Keratinocyte (primary cell): ENCODE data around the gene TTC31. TPM values are rescaled to one million over a fixed set of nuclear protein-coding genes. Genes with fewer than 3 reads are reported as not detected.

Source experiments
- DNase-seq: peaks from one replicate; pipeline ENCODE4 v3.0.0-alpha.2; 2011; ENCODE audit warnings: low read depth, missing footprints, low spot score
- FAIRE-seq: peaks from 2 replicates; lab custom pipeline; 2011; peaks lifted over from hg19 to GRCh38; lab: Jason Lieb, UNC
- H2AFZ ChIP-seq: 2 replicates; pipeline ENCODE4 v1.6.0; 2012; ENCODE audit warnings: low read length, control low read depth, inconsistent platforms; ENCODE audit not compliant: control insufficient read depth
- H3K27ac ChIP-seq: 2 replicates; pipeline ENCODE4 v1.5.1; 2011; ENCODE audit warnings: low read length; ENCODE audit not compliant: control insufficient read depth, insufficient read depth
- H3K27me3 ChIP-seq: 3 replicates; pipeline ENCODE4 v1.6.0; 2011; ENCODE audit warnings: low read length; ENCODE audit not compliant: control insufficient read depth, insufficient read depth; ENCODE audit errors: extremely low read depth
- H3K36me3 ChIP-seq, 2 experiments: 2 replicates in 1 of 2; 3 replicates in 1 of 2; pipeline ENCODE4 v1.5.1; 2011; ENCODE audit warnings: low read length in 2 of 2, mild to moderate bottlenecking in 1 of 2; ENCODE audit not compliant: control insufficient read depth in 2 of 2, insufficient read depth in 2 of 2; ENCODE audit errors: extremely low read depth in 1 of 2
- H3K4me1 ChIP-seq: 3 replicates; pipeline ENCODE4 v1.5.1; 2011; ENCODE audit warnings: low read length; ENCODE audit not compliant: control insufficient read depth, insufficient read depth; ENCODE audit errors: extremely low read depth
- H3K4me2 ChIP-seq: 3 replicates; pipeline ENCODE4 v1.6.0; 2011; ENCODE audit warnings: low read depth, low read length; ENCODE audit not compliant: control insufficient read depth, insufficient read depth; ENCODE audit errors: extremely low read depth
- H3K4me3 ChIP-seq, 3 experiments: fragments of 200-600 bp in 1 of 3; sonication (generic) in 1 of 3; 2 replicates in 2 of 3; 3 replicates in 1 of 3; pipeline ENCODE4 v1.5.1; 2011 to 2016; ENCODE audit warnings: low read length in 3 of 3, mild to moderate bottlenecking in 3 of 3, control low read depth in 2 of 3, inconsistent platforms in 1 of 3, low read depth in 1 of 3, mixed read lengths in 1 of 3, mixed run types in 1 of 3, moderate library complexity in 1 of 3; ENCODE audit not compliant: control insufficient read depth in 2 of 3, insufficient read depth in 2 of 3; ENCODE audit errors: extremely low read depth in 1 of 3
- H3K79me2 ChIP-seq: 2 replicates; pipeline ENCODE4 v1.6.0; 2012; ENCODE audit warnings: low read length; ENCODE audit not compliant: control insufficient read depth, insufficient read depth
- H3K9ac ChIP-seq: 3 replicates; pipeline ENCODE4 v1.6.0; 2011; ENCODE audit warnings: low read length; ENCODE audit not compliant: control insufficient read depth, insufficient read depth; ENCODE audit errors: extremely low read depth
- H3K9me1 ChIP-seq: 3 replicates; pipeline ENCODE4 v1.6.0; 2011; ENCODE audit warnings: low read length; ENCODE audit not compliant: control insufficient read depth, insufficient read depth; ENCODE audit errors: extremely low read depth
- H3K9me3 ChIP-seq: 2 replicates; pipeline ENCODE4 v1.5.1; 2012; ENCODE audit warnings: low read depth, low read length; ENCODE audit not compliant: control insufficient read depth
- H4K20me1 ChIP-seq: 3 replicates; pipeline ENCODE4 v1.6.0; 2011; ENCODE audit warnings: low read length; ENCODE audit not compliant: control insufficient read depth, insufficient read depth; ENCODE audit errors: extremely low read depth
- EZH2 ChIP-seq: IDR thresholded peaks from one replicate; pipeline ENCODE4 v1.6.1; 2012; ENCODE audit warnings: inconsistent platforms, mild to moderate bottlenecking, low read length, moderate library complexity
- dilution Hi-C: fragments of 300-500 bp; cut with MboI; formaldehyde crosslinking; loops from one replicate; pipeline ENCODE4 v1.7.0; 2020; ENCODE audit warnings: low sequenced_read_pairs; ENCODE audit not compliant: extremely low pct_ligation_motif_present
- polyA plus RNA-seq, 5 experiments: library from polyadenylated mRNA; depleted of rRNA in 3 of 5; stranded (reverse) in 3 of 5; stranded (forward) in 1 of 5; unstranded in 1 of 5; fragments of >200 nt; gene quantifications; 1 replicate in 1 of 5; 2 replicates in 3 of 5; 3 replicates in 1 of 5; pipeline versions ENCODE4 v1.2.1 to v1.2.3, GENCODE V29; 2011 to 2012; ENCODE audit warnings: missing spikeins in 2 of 5, low read depth in 1 of 5, low replicate concordance in 1 of 5
- TF ChIP-seq, protein P1 (sequence below), 3 experiments: IDR thresholded peaks in 1 of 3; conservative IDR thresholded peaks in 1 of 3; optimal IDR thresholded peaks in 1 of 3; 2 replicates in 2 of 3; 3 replicates in 1 of 3; pipeline versions ENCODE3 to v1.5.1; 2011; ENCODE audit warnings: low read length in 3 of 3, mild to moderate bottlenecking in 3 of 3, moderate library complexity in 2 of 3, control low read depth in 1 of 3, inconsistent platforms in 1 of 3; ENCODE audit not compliant: insufficient read depth in 2 of 3; ENCODE audit errors: extremely low read depth in 1 of 3

Gene TTC31
- polyA plus RNA-seq, 1 donor (not counting 4 experiments of a cell fraction or from before 2014, with no cell fraction given), result 16.8 TPM

DNA sequence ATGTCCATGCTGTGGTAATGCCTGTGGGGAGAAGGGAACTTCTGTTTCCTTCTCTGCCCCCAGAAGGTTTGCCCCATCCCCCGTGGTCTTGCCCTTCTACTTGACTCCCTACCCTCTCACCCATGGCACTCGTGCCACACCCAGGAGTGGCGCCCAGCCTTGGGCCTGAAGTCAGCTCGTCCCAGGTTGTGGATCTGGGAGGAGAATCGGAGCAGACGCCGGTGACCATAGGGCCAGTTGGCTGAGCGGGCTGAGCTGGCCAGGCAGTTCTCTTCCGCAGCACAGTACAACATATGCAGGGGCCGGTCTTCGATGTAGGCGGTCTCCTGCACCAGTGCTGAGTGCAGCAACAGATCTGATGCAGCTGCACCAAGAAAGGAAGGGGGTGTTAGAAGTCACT is 51.5 kb downstream of the TTC31 start:
- Histone ChIP-seq H3K4me1 (peaks cover 20% of the 10 kb centered on the region), H3K27ac (no peak overlapping the region), H3K9me3 (no peaks in the 10 kb centered on the region), H3K4me3 (no peak overlapping the region), H3K36me3 (peaks cover 5 to 13% of the 10 kb centered on the region in 2 experiments), H3K27me3 (no peaks in the 10 kb centered on the region), H3K4me2 (no peak overlapping the region), H3K9ac (no peak overlapping the region), H3K79me2 (peaks cover 9% of the 10 kb centered on the region), H4K20me1 (no peaks in the 10 kb centered on the region), H3K9me1 (peaks cover 4% of the 10 kb centered on the region), H2AFZ (no peak overlapping the region)
- TF ChIP-seq, protein P1, sequence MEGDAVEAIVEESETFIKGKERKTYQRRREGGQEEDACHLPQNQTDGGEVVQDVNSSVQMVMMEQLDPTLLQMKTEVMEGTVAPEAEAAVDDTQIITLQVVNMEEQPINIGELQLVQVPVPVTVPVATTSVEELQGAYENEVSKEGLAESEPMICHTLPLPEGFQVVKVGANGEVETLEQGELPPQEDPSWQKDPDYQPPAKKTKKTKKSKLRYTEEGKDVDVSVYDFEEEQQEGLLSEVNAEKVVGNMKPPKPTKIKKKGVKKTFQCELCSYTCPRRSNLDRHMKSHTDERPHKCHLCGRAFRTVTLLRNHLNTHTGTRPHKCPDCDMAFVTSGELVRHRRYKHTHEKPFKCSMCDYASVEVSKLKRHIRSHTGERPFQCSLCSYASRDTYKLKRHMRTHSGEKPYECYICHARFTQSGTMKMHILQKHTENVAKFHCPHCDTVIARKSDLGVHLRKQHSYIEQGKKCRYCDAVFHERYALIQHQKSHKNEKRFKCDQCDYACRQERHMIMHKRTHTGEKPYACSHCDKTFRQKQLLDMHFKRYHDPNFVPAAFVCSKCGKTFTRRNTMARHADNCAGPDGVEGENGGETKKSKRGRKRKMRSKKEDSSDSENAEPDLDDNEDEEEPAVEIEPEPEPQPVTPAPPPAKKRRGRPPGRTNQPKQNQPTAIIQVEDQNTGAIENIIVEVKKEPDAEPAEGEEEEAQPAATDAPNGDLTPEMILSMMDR (optimal IDR thresholded peaks at IDR 0.05 in 1 of 3, IDR thresholded peaks at IDR 0.05 in 1 of 3, conservative IDR thresholded peaks at IDR 0.05 in 1 of 3; ENCODE audit: extremely low read depth in 1 of 3, insufficient read depth in 2 of 3, low read length in 3 of 3), result no peak
- TF ChIP-seq EZH2, result no peak
- FAIRE-seq (no peak), DNase-seq (no peak)
- dilution Hi-C loops, result no loop called here

DNA sequence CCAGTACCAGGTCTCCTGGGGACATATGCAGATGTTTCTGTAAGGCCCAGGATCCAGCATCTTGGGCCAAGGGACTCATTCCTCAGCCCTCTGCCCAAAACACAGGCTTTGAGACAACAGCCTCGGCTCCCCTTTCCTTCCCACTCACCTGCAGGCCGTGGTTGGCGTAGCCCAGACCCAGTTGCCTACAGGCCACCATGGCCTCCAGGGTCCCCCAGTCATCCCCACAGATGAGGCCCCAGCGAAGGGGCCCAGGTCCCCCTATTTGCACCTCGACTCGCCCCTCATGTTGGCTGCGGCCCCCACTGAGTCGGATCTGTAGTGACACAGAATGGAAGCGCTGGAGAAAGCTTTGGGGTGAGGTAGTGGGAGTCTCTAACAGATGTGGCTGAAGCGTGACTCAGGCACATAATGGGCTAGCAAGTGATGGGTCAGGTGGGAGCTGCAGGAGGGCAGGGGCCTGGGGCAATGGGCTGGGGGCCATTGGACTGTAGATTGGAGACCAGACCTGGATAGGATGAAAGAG is 52.6 kb downstream of the TTC31 start:
- no peak overlapping the region for H3K4me2 ChIP-seq
- peaks cover 19% of the 10 kb centered on the region for H3K4me1 ChIP-seq
- peaks cover 4% of the 10 kb centered on the region for H3K79me2 ChIP-seq
- no peaks in the 10 kb centered on the region for H4K20me1 ChIP-seq
- no peak for TF ChIP-seq EZH2
- TF ChIP-seq, protein P1 (optimal IDR thresholded peaks at IDR 0.05 in 1 of 3, IDR thresholded peaks at IDR 0.05 in 1 of 3, conservative IDR thresholded peaks at IDR 0.05 in 1 of 3; ENCODE audit: extremely low read depth in 1 of 3, insufficient read depth in 2 of 3, low read length in 3 of 3), result no peak
- dilution Hi-C loops, result no loop called here
- H3K27me3 ChIP-seq, result no peaks in the 10 kb centered on the region
- H3K9ac ChIP-seq, result no peak overlapping the region
- no peak overlapping the region for H3K4me3 ChIP-seq
- no peak overlapping the region for H3K27ac ChIP-seq
- H3K9me1 ChIP-seq, result peaks cover 4% of the 10 kb centered on the region
- H3K36me3 ChIP-seq, result peaks cover 5 to 13% of the 10 kb centered on the region in 2 experiments
- H2AFZ ChIP-seq, result no peak overlapping the region
- FAIRE-seq, result no peak
- H3K9me3 ChIP-seq, result no peaks in the 10 kb centered on the region
- no peak for DNase-seq
